Chondrocyte (in vitro differentiated cells): ENCODE results near the gene KDF1. TPM values are rescaled to one million over a fixed set of nuclear protein-coding genes. Genes with fewer than 3 reads are reported as not detected.

Experiments
- DNase-seq: peaks from one replicate; pipeline ENCODE4 v3.0.0; 2021; ENCODE audit warnings: mixed read lengths, low spot score
- H3K27ac Mint-ChIP-seq: one replicate; pipeline ENCODE4 v1.8.0; 2021; ENCODE audit warnings: mild to moderate bottlenecking, moderate library complexity, mixed read lengths; ENCODE audit not compliant: unreplicated experiment
- H3K27me3 Mint-ChIP-seq: 2 replicates; pipeline ENCODE4 v1.8.0; 2021; ENCODE audit warnings: low read depth, mixed read lengths
- H3K36me3 Mint-ChIP-seq: 2 replicates; pipeline ENCODE4 v1.8.0; 2021; ENCODE audit warnings: low read depth, mixed read lengths
- H3K4me1 Mint-ChIP-seq: 2 replicates; pipeline ENCODE4 v1.8.0; 2021; ENCODE audit warnings: low read depth, mild to moderate bottlenecking, mixed read lengths
- H3K4me3 Mint-ChIP-seq: one replicate; pipeline ENCODE4 v1.8.0; 2021; ENCODE audit warnings: mild to moderate bottlenecking, moderate library complexity, mixed read lengths; ENCODE audit not compliant: unreplicated experiment
- H3K9me3 Mint-ChIP-seq: 2 replicates; pipeline ENCODE4 v1.8.0; 2021; ENCODE audit warnings: low read depth, mixed read lengths
- total RNA-seq: library from RNA; stranded (reverse); gene quantifications from 3 replicates; pipeline ENCODE4 v1.2.1, GENCODE V29; 2021
- TF ChIP-seq, protein P1 (sequence below): fragments of 200-600 bp; sonication (generic); IDR thresholded peaks from 2 replicates; pipeline ENCODE4 v1.5.0; 2021; ENCODE audit warnings: antibody characterized with exemption, mild to moderate bottlenecking, moderate library complexity

KDF1 gene
- total RNA-seq, 1 donor from 2014 or later: not detected

DNA sequence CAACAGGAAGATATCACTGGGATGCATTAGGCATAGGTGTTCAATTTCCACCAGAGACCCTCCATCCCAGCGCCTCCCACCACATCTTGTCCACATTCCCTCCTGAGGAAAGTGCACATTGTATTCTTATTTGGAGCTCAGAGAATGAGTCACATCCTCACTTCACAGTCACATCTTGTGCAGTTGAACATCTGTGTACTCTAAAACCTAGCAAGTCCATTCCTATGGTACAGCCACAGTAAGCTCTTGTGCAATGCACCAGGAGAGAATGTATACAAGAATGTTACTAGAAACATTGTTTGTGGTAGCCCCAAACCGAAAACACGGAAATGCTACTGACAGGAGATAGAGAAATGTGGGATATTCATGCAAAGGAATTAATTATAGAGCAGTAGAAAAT is 1.6 kb upstream of the KDF1 start:
- H3K27ac Mint-ChIP-seq: no peak overlapping the region
- no peak for DNase-seq
- TF ChIP-seq, protein P1, sequence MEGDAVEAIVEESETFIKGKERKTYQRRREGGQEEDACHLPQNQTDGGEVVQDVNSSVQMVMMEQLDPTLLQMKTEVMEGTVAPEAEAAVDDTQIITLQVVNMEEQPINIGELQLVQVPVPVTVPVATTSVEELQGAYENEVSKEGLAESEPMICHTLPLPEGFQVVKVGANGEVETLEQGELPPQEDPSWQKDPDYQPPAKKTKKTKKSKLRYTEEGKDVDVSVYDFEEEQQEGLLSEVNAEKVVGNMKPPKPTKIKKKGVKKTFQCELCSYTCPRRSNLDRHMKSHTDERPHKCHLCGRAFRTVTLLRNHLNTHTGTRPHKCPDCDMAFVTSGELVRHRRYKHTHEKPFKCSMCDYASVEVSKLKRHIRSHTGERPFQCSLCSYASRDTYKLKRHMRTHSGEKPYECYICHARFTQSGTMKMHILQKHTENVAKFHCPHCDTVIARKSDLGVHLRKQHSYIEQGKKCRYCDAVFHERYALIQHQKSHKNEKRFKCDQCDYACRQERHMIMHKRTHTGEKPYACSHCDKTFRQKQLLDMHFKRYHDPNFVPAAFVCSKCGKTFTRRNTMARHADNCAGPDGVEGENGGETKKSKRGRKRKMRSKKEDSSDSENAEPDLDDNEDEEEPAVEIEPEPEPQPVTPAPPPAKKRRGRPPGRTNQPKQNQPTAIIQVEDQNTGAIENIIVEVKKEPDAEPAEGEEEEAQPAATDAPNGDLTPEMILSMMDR: no peak

DNA sequence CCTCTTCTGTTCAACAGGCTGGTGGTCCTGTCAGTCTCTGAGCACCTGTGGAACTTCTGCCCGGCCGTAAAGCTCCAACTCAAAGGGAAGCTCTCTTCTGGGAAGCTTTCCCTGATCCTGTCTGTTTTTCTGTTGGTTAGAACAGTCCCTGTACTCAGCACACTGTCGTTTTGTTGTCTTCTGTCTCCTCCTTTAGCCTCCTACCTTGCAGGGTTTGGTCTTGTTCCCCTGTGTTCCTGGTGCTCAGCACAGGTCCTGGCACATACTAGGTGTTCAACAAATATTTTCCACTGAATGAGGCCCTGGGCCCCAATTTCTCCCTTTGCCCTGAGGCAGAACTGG is 328 bp upstream of the KDF1 start:
- peaks cover 11% of the 10 kb centered on the region for H3K9me3 Mint-ChIP-seq
- TF ChIP-seq, protein P1: no peak
- peaks cover 27% of the 10 kb centered on the region for H3K27me3 Mint-ChIP-seq
- H3K4me1 Mint-ChIP-seq: peaks cover 11% of the 10 kb centered on the region
- no peak for DNase-seq
- H3K27ac Mint-ChIP-seq: no peak overlapping the region
- H3K4me3 Mint-ChIP-seq: no peak overlapping the region
- H3K36me3 Mint-ChIP-seq: peaks cover 5% of the 10 kb centered on the region

More for the DNA sequence above, 1.6 kb upstream of the KDF1 start:
- H3K4me1 Mint-ChIP-seq: peaks cover 11% of the 10 kb centered on the region
- H3K27me3 Mint-ChIP-seq: peaks cover 30% of the 10 kb centered on the region
- no peaks in the 10 kb centered on the region for H3K9me3 Mint-ChIP-seq
- H3K36me3 Mint-ChIP-seq: no peaks in the 10 kb centered on the region
- no peak overlapping the region for H3K4me3 Mint-ChIP-seq

DNA sequence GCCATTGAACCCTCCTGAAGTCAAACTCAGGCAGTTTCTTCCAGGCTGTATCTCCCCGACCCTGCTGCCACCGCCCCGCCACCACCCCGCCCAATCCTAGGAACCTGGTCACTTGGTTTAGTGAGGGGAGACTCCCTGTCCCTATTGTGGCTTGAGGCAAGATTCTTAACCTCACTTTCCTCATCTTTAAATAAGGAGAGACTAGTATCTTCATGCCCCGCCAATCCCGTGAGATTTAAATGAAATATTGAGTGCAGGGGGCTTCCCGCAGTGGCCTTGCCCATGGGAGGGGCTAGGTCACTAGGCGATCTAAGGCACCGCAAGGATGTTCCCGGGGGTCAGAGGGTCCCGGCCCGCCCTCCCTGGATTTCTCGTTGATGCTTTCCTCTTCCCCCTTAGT is 998 bp downstream of the KDF1 start:
- no peak overlapping the region for H3K4me3 Mint-ChIP-seq
- DNase-seq: no peak
- H3K9me3 Mint-ChIP-seq: peaks cover 11% of the 10 kb centered on the region
- H3K4me1 Mint-ChIP-seq: peaks cover 11% of the 10 kb centered on the region
- peaks cover 5% of the 10 kb centered on the region for H3K36me3 Mint-ChIP-seq
- TF ChIP-seq, protein P1: no peak
- no peak overlapping the region for H3K27ac Mint-ChIP-seq
- peaks cover 22% of the 10 kb centered on the region for H3K27me3 Mint-ChIP-seq

DNA sequence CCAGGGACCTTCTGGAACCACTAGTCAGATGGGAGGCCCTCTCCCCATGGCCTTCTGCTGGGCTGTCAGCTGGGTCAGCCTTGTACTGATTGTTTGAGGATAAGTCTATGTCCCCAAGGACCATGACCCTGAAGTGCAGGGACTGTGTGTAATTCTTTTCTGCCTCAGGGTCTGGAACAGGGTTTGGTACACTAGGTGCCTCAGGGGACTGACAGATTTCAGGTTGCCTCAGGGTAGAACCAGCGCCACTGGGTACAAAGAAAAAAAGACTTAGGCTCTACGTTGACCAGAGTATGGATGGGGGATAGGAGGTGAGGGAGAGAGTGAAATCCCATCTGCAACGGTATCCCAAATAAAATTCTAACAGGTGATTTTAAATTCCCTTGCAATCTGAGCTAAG is 3.0 kb downstream of the KDF1 start:
- peaks cover 7% of the 10 kb centered on the region for H3K36me3 Mint-ChIP-seq
- DNase-seq: no peak
- no peak overlapping the region for H3K27ac Mint-ChIP-seq
- no peak overlapping the region for H3K4me3 Mint-ChIP-seq
- peaks cover 11% of the 10 kb centered on the region for H3K4me1 Mint-ChIP-seq
- TF ChIP-seq, protein P1: no peak
- peaks cover 25% of the 10 kb centered on the region for H3K27me3 Mint-ChIP-seq
- peaks cover 11% of the 10 kb centered on the region for H3K9me3 Mint-ChIP-seq

DNA sequence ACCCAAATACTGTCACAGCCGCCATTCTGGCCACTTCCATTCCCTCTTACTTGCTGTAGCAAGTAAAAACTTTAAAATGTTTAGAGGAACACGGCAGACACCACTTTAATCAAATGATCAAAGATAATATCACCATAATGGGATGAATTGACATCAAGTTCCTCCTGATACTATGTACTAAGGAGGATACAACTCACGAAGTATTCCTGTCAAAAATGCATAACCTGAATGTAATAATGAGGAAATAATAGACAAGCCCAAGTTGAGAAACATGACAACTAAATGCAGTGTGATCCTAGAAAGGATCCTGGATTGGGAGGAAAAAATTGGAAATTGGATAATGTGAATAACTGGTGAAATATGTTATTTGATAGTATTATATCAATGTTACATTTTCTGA is 3.9 kb downstream of the KDF1 start:
- Mint-ChIP-seq H3K4me3 (no peak overlapping the region), H3K27ac (no peak overlapping the region), H3K4me1 (peaks cover 4% of the 10 kb centered on the region), H3K9me3 (peaks cover 11% of the 10 kb centered on the region), H3K27me3 (peaks cover 25% of the 10 kb centered on the region), H3K36me3 (peaks cover 7% of the 10 kb centered on the region)
- no peak for DNase-seq
- TF ChIP-seq, protein P1: no peak
